Neutrophil (primary cell): ENCODE results near the gene MSTO1.

Source experiments
- H3K27ac ChIP-seq: fragments of 200-600 bp; sonication (generic); 2 replicates; pipeline ENCODE4 v1.5.1; 2016; ENCODE audit warnings: mild to moderate bottlenecking, moderate library complexity
- H3K27me3 ChIP-seq: fragments of 200-600 bp; sonication (generic); 2 replicates; pipeline ENCODE4 v1.6.0; 2016; ENCODE audit warnings: mild to moderate bottlenecking
- H3K36me3 ChIP-seq: fragments of 200-600 bp; sonication (generic); 2 replicates; pipeline ENCODE4 v1.5.1; 2017
- H3K4me1 ChIP-seq, 2 experiments: fragments of 200-600 bp in 1 of 2; sonication (generic) in 1 of 2; 1 replicate in 1 of 2; 2 replicates in 1 of 2; pipeline versions ENCODE4 v1.5.1 to v1.6.1; 2013 to 2016; ENCODE audit warnings: low read depth in 1 of 2, low read length in 1 of 2, mild to moderate bottlenecking in 1 of 2, moderate library complexity in 1 of 2; ENCODE audit not compliant: control insufficient read depth in 1 of 2, insufficient read depth in 1 of 2
- H3K4me3 ChIP-seq, 2 experiments: fragments of 200-600 bp in 1 of 2; sonication (generic) in 1 of 2; 1 replicate in 1 of 2; 2 replicates in 1 of 2; pipeline ENCODE4 v1.5.1; 2013 to 2016; ENCODE audit warnings: low read depth in 1 of 2, low read length in 1 of 2, mild to moderate bottlenecking in 1 of 2, moderate library complexity in 1 of 2
- H3K9me3 ChIP-seq: fragments of 200-600 bp; sonication (generic); 2 replicates; pipeline ENCODE4 v1.5.1; 2016
- CTCF ChIP-seq: fragments of 200-600 bp; sonication (generic); IDR thresholded peaks from 2 replicates; pipeline ENCODE4 v1.5.1; 2016; ENCODE audit warnings: antibody characterized with exemption

Gene MSTO1

DNA sequence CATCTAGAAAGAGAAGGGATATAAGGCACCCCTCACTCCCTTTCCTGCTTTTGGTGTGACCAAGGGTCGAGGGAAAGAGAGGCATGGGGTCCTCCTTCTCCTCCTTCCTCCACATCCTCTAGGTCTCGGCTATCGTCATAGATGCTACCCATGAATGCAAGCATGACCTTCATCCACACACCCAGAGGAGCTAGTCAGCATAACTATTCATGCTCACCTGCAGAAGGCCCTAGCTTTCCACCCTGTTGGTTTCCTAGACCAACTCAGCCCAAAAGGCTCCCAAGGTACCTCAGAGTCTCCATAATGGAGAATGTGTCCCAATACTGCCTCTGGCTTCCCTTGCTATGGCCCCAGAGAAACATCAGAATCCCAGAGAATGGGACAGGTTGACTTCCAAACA is 33.2 kb downstream of the MSTO1 start:
- H3K4me1 ChIP-seq: peaks cover 2 to 6% of the 10 kb centered on the region in 2 experiments
- no peak for TF ChIP-seq CTCF
- no peaks in the 10 kb centered on the region for H3K27me3 ChIP-seq
- H3K27ac ChIP-seq: no peak overlapping the region
- H3K36me3 ChIP-seq: no peaks in the 10 kb centered on the region
- no peak overlapping the region for H3K4me3 ChIP-seq
- H3K9me3 ChIP-seq: peaks cover 10% of the 10 kb centered on the region

DNA sequence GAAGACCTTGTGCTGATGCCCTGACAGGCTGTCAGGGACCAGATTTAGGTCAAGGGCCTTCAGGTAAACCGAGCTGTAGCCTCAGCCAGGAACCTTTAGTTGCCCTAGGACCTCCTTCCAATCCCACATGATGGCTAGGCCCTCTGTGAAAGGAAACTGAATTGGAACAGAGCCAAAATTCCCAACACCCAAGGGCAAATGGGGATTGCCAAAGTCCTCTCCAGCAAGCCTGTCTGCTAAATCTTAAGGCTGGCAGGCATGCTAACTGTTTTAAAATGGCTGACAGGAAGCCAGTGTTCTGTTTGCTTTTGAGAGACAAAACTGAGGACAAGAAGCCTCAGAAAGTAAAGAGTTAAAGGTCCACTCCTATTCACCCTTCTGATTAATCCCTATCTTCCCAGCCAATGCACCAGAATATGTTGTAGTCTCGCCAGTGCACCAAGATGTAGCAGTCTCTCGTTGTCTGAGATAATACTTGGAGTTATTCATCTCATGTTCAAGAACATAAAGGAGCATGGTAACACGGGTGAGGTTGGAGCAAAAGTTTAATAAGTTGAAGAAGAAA is 35.1 kb downstream of the MSTO1 start:
- peaks cover 10% of the 10 kb centered on the region for H3K9me3 ChIP-seq
- H3K4me3 ChIP-seq: no peak overlapping the region
- no peak overlapping the region for H3K27ac ChIP-seq
- TF ChIP-seq CTCF: no peak
- no peaks in the 10 kb centered on the region for H3K27me3 ChIP-seq
- peaks cover 21 to 25% of the 10 kb centered on the region in 2 experiments for H3K4me1 ChIP-seq
- H3K36me3 ChIP-seq: no peaks in the 10 kb centered on the region

GRCh38 chr1:155645648-155646047 is 35.6 kb downstream of the MSTO1 start:
- Histone ChIP-seq H3K36me3 (no peaks in the 10 kb centered on the region), H3K9me3 (peaks cover 10% of the 10 kb centered on the region), H3K27ac (no peak overlapping the region), H3K4me1 (peaks cover 23 to 28% of the 10 kb centered on the region in 2 experiments), H3K4me3 (no peak overlapping the region), H3K27me3 (no peaks in the 10 kb centered on the region)
- no peak for TF ChIP-seq CTCF

DNA sequence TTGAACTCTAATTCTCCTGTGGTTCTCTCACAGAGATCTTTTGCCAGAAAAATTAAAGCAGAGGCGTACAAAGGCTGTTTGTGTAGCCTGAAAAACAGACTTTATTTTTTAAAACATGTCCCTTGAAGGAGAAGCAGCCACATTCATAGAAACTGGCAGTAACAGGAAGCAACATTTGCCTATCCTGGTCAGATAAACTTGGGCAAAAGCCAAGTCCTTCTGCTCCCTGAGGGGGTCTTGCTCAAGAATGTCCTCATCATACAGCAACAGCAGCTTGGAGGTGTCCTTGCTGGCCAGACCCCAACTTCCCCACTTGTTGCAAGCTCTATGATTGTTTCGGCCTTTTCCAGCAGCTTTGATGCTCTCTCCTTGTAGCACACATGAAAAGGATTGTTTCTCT is 36.3 kb downstream of the MSTO1 start:
- no peak overlapping the region for H3K27ac ChIP-seq
- TF ChIP-seq CTCF: no peak

DNA sequence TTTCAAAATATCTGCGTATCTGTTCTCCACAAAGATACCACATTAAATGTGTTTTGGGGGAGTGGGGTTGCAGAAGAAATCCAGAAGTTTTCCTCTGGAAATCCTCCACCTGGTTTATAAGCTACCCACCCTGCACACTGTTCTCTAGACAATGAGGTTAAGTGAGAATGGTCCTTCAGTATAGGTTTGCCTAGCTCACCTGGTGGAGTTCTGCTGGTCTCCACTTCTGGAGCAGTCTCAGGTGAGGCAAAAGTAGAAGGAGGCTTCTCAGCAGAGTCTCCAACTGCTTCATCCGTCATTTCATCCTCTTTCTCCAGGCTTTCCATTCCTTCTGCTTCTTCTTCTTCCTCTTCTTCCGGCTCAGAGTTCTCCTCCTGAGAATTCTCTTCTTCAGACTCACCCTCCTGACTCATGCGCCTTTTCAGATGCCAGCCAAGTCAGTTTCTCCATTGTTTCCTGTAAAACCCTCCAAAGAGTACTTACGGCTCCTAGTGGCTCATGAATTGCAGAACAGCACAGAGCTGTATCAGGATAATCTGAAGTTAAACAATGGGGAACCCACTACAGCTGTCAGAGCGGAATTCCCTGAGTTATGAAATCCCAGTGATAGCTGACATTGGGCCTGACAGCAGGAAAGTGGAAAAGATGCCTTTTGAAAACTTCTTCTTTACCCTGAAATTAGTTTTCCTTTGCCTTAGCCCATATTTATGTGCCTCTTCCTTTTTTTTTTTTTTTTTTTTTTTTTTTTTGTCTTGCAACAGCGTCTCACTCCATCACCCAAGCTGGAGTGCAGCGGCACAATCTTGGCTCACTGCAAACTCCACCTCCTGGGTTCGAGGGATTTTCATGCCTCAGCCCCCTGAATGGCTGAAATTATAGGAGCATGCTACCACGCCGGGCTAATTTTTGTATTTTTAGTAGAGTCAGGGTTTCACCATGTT is 38.5 kb downstream of the MSTO1 start:
- no peaks in the 10 kb centered on the region for H3K9me3 ChIP-seq

More for the DNA sequence above, 36.3 kb downstream of the MSTO1 start:
- Histone ChIP-seq H3K27me3 (no peaks in the 10 kb centered on the region), H3K36me3 (no peaks in the 10 kb centered on the region), H3K4me1 (peaks cover 23 to 28% of the 10 kb centered on the region in 2 experiments), H3K9me3 (peaks cover 10% of the 10 kb centered on the region), H3K4me3 (no peak overlapping the region)

More for the DNA sequence above, 38.5 kb downstream of the MSTO1 start:
- Histone ChIP-seq H3K27me3 (peaks cover 5% of the 10 kb centered on the region), H3K36me3 (no peaks in the 10 kb centered on the region), H3K4me3 (no peak overlapping the region), H3K27ac (peak overlapping the region; percentile 70), H3K4me1 (peaks cover 23 to 28% of the 10 kb centered on the region in 2 experiments)
- no peak for TF ChIP-seq CTCF
